ENCODE results near the gene PDCD7. TPM values are rescaled to one million over a fixed set of nuclear protein-coding genes. Genes with fewer than 3 reads are reported as not detected.

The PDCD7 gene
- polyA plus RNA-seq, 1 of the 3 experiments (the other 2 are of a cell fraction): 15.3 TPM

GRCh38 chr15:65130941-65131340 lies 2.7 kb downstream of the PDCD7 start (continued):
- TF ChIP-seq FOXJ3 (CRISPR knock-in tag; IDR thresholded peaks at IDR 0.05): no peak
- TF ChIP-seq RCOR1 (IDR thresholded peaks at IDR 0.05; ENCODE audit: low read length): no peak
- no peak for TF ChIP-seq RFX5 (IDR thresholded peaks at IDR 0.05; ENCODE audit: low read length)
- no peak for TF ChIP-seq RAD21 (IDR thresholded peaks at IDR 0.05; ENCODE audit: low read length)
- TF ChIP-seq NRF1 (IDR thresholded peaks at IDR 0.05; ENCODE audit: low read depth, low read length): no peak
- TF ChIP-seq, protein P1, sequence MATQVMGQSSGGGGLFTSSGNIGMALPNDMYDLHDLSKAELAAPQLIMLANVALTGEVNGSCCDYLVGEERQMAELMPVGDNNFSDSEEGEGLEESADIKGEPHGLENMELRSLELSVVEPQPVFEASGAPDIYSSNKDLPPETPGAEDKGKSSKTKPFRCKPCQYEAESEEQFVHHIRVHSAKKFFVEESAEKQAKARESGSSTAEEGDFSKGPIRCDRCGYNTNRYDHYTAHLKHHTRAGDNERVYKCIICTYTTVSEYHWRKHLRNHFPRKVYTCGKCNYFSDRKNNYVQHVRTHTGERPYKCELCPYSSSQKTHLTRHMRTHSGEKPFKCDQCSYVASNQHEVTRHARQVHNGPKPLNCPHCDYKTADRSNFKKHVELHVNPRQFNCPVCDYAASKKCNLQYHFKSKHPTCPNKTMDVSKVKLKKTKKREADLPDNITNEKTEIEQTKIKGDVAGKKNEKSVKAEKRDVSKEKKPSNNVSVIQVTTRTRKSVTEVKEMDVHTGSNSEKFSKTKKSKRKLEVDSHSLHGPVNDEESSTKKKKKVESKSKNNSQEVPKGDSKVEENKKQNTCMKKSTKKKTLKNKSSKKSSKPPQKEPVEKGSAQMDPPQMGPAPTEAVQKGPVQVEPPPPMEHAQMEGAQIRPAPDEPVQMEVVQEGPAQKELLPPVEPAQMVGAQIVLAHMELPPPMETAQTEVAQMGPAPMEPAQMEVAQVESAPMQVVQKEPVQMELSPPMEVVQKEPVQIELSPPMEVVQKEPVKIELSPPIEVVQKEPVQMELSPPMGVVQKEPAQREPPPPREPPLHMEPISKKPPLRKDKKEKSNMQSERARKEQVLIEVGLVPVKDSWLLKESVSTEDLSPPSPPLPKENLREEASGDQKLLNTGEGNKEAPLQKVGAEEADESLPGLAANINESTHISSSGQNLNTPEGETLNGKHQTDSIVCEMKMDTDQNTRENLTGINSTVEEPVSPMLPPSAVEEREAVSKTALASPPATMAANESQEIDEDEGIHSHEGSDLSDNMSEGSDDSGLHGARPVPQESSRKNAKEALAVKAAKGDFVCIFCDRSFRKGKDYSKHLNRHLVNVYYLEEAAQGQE (IDR thresholded peaks at IDR 0.05; ENCODE audit: low read depth, low read length): no peak
- no peak for TF ChIP-seq YY1 (IDR thresholded peaks at IDR 0.05; ENCODE audit: low read depth)

- Histone ChIP-seq H2AFZ (ENCODE audit: low read depth) (no peak overlapping the region), H3K4me1 (ENCODE audit: control insufficient read depth in 1 of 2, insufficient read depth in 2 of 2, low read depth in 1 of 2, low read length in 1 of 2) (peaks cover 0 to 2% of the 10 kb centered on the region in 2 experiments; a peak in 1 of 4 replicates), H3K4me3 (ENCODE audit: low read depth in 2 of 2, low read length in 1 of 2) (no peak overlapping the region), H3F3A (replicated peaks; ENCODE audit: insufficient read depth) (peaks cover 16% of the 10 kb centered on the region), H3K9me2 (no peaks in the 10 kb centered on the region), H3K36me3 (replicated peaks in 1 of 2; ENCODE audit: control insufficient read depth in 1 of 2, insufficient read depth in 2 of 2, low read length in 1 of 2) (peaks cover 53 to 57% of the 10 kb centered on the region in 2 experiments), H3K79me2 (ENCODE audit: insufficient read depth) (peaks cover 9% of the 10 kb centered on the region; the same call in 1 of the 2 replicates), H3K9me3 (no peaks in the 10 kb centered on the region), H3K27ac (ENCODE audit: low read depth in 2 of 2, low read length in 1 of 2) (no peak overlapping the region), H3K27me3 (ENCODE audit: insufficient read depth) (no peaks in the 10 kb centered on the region), H4K20me1 (ENCODE audit: insufficient read depth) (no peaks in the 10 kb centered on the region), H3K4me2 (no peak overlapping the region), H3K9ac (no peak overlapping the region)
- ChIA-PET POLR2A (interaction anchor here (1.3 kb wide), 1 partner anchor 28 kb away, joined by 3 read pairs; no protein-coding TSS in a partner anchor), CTCF (interaction anchor here (1.0 to 2.1 kb wide), 4 partner anchors 11 to 52 kb away, joined by 3 to 8 read pairs (median 4); no protein-coding TSS in a partner anchor)
- TF ChIP-seq RFX5 (IDR thresholded peaks at IDR 0.05; ENCODE audit: low read length) (no peak), SIN3A (IDR thresholded peaks at IDR 0.05; ENCODE audit: borderline replicate concordance, low read depth, low read length) (no peak), MXI1 (IDR thresholded peaks at IDR 0.05; ENCODE audit: low read depth, low read length) (no peak), EP300 (IDR thresholded peaks at IDR 0.05; ENCODE audit: borderline replicate concordance in 1 of 2, low read depth in 1 of 2, low read length in 1 of 2) (no peak), GATA2 (CRISPR knock-in tag; IDR thresholded peaks at IDR 0.05) (no peak), JUND (IDR thresholded peaks at IDR 0.05) (no peak), TEAD4 (IDR thresholded peaks at IDR 0.05; ENCODE audit: borderline replicate concordance, insufficient read depth) (no peak), TAF1 (IDR thresholded peaks at IDR 0.05; ENCODE audit: borderline replicate concordance, low read depth, low read length) (no peak), TCF12 (IDR thresholded peaks at IDR 0.05) (no peak), MAX (IDR thresholded peaks at IDR 0.05; ENCODE audit: low read depth) (no peak), RXRA (IDR thresholded peaks at IDR 0.05; ENCODE audit: borderline replicate concordance, low read depth) (no peak), GABPA (IDR thresholded peaks at IDR 0.05; ENCODE audit: low read depth) (no peak), FOSL2 (IDR thresholded peaks at IDR 0.05; ENCODE audit: borderline replicate concordance, low read depth) (no peak)
- TF ChIP-seq, protein P2, sequence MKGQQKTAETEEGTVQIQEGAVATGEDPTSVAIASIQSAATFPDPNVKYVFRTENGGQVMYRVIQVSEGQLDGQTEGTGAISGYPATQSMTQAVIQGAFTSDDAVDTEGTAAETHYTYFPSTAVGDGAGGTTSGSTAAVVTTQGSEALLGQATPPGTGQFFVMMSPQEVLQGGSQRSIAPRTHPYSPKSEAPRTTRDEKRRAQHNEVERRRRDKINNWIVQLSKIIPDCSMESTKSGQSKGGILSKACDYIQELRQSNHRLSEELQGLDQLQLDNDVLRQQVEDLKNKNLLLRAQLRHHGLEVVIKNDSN (IDR thresholded peaks at IDR 0.05; ENCODE audit: borderline replicate concordance, low read depth): no peak
- TF ChIP-seq, protein P3, sequence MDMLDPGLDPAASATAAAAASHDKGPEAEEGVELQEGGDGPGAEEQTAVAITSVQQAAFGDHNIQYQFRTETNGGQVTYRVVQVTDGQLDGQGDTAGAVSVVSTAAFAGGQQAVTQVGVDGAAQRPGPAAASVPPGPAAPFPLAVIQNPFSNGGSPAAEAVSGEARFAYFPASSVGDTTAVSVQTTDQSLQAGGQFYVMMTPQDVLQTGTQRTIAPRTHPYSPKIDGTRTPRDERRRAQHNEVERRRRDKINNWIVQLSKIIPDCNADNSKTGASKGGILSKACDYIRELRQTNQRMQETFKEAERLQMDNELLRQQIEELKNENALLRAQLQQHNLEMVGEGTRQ (IDR thresholded peaks at IDR 0.05; ENCODE audit: borderline replicate concordance, low read depth, low read length): no peak
- TF ChIP-seq, protein P4, sequence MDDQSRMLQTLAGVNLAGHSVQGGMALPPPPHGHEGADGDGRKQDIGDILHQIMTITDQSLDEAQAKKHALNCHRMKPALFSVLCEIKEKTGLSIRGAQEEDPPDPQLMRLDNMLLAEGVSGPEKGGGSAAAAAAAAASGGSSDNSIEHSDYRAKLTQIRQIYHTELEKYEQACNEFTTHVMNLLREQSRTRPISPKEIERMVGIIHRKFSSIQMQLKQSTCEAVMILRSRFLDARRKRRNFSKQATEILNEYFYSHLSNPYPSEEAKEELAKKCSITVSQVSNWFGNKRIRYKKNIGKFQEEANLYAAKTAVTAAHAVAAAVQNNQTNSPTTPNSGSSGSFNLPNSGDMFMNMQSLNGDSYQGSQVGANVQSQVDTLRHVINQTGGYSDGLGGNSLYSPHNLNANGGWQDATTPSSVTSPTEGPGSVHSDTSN (IDR thresholded peaks at IDR 0.05): no peak
- TF ChIP-seq, protein P1 (IDR thresholded peaks at IDR 0.05; ENCODE audit: low read depth, low read length): no peak
- 77% methylated on average over 5 of the region's 5 CpGs for WGBS (ENCODE audit: low lambda C conversion rate)
- DNase-seq: no peak
These were observed 18.1 kb downstream of the PDCD7 start for GRCh38 chr15:65115542-65115941.
